GM12878 (cell line): ENCODE measurements around the gene TC2N. TPM values are rescaled to one million over a fixed set of nuclear protein-coding genes. Genes with fewer than 3 reads are reported as not detected.

Experiments used
- CUX1 ChIP-seq: IDR thresholded peaks from 2 replicates; pipeline ENCODE4 v1.6.1; 2012; ENCODE audit warnings: improper control_type of control experiment, low read depth, low read length; ENCODE audit not compliant: insufficient replicate concordance
- ZBTB11 ChIP-seq: fragments of 450-650 bp; formaldehyde crosslinking; IDR thresholded peaks from 2 replicates; pipeline ENCODE4 v1.5.0; 2022; ENCODE audit warnings: mild to moderate bottlenecking, missing genetic modification characterization
- polyA plus RNA-seq, 11 experiments: library from polyadenylated mRNA; depleted of rRNA in 4 of 11; unstranded in 6 of 11; stranded (reverse) in 5 of 11; fragments of >200 nt; fragmentation: Nextera tagmentation in 4 of 11; fragmentation: Illumina TruSeq in 1 of 11; extraction: Ambion mirVana in 4 of 11; extraction: Trizol in 1 of 11; gene quantifications; 1 replicate in 1 of 11; 2 replicates in 10 of 11; pipeline versions ENCODE4 v1.2.1 to v1.2.3, GENCODE V29; 2011 to 2016; ENCODE audit warnings: inconsistent platforms in 2 of 11, missing spikeins in 2 of 11, low read depth in 1 of 11
- total RNA-seq, 4 experiments: library from RNA; depleted of rRNA in 3 of 4; stranded (reverse); fragments of >200 nt in 3 of 4; fragmentation: Illumina TruSeq in 1 of 4; extraction: Trizol in 1 of 4; gene quantifications; 2 replicates each; pipeline versions ENCODE4 v1.2.1 to v1.2.3, GENCODE V29; 2013 to 2021

TC2N gene
- total and polyA plus RNA-seq, 10 of the 15 experiments (the other 5 are each of a cell fraction or from before 2014, with no cell fraction given), result 0.15 to 1.6 (median 0.35) TPM

GRCh38 chr14:91889477-91890211 lies 22.3 kb upstream of the TC2N start (continued):
- TF ChIP-seq CUX1 (no peak), ZBTB11 (CRISPR knock-in tag) (no peak)
